HEK293T (cell line): ENCODE measurements around the gene TMEM236.

ENCODE experiments used
- CTCF ChIA-PET: fragments of 350-600 bp; formaldehyde crosslinking; extraction: SDS; loops from one replicate; lab custom pipeline; 2021; ENCODE audit warnings: antibody characterized with exemption, inconsistent platforms; lab: Yijun Ruan, JAX
- POLR2A ChIA-PET: fragments of 350-600 bp; formaldehyde crosslinking; extraction: SDS; loops from one replicate; lab custom pipeline; 2020; ENCODE audit warnings: antibody characterized with exemption, inconsistent platforms; lab: Yijun Ruan, JAX
- DNase-seq: peaks from one replicate; pipeline ENCODE4 v3.0.0; 2012; ENCODE audit warnings: mixed read lengths; ENCODE audit errors: extremely low spot score
- ARNT ChIP-seq: fragments of 450-650 bp; IDR thresholded peaks from 2 replicates; pipeline ENCODE4 v1.6.1; 2017; ENCODE audit warnings: mild to moderate bottlenecking
- BHLHE40 ChIP-seq: fragments of 450-650 bp; IDR thresholded peaks from 2 replicates; pipeline ENCODE4 v1.6.1; 2016; ENCODE audit warnings: mild to moderate bottlenecking, moderate library complexity, borderline replicate concordance
- CTBP1 ChIP-seq: fragments of 450-650 bp; IDR thresholded peaks from 2 replicates; pipeline ENCODE4 v1.6.1; 2016; ENCODE audit warnings: borderline replicate concordance
- ELF4 ChIP-seq: fragments of 450-650 bp; IDR thresholded peaks from 2 replicates; pipeline ENCODE4 v1.6.1; 2017; ENCODE audit warnings: antibody characterized with exemption
- FOXA1 ChIP-seq: fragments of 450-650 bp; IDR thresholded peaks from 2 replicates; pipeline ENCODE4 v1.6.1; 2016; ENCODE audit warnings: mild to moderate bottlenecking
- FOXK2 ChIP-seq: fragments of 450-650 bp; IDR thresholded peaks from 2 replicates; pipeline ENCODE4 v1.6.1; 2016; ENCODE audit warnings: mild to moderate bottlenecking
- FOXM1 ChIP-seq: fragments of 450-650 bp; IDR thresholded peaks from 2 replicates; pipeline ENCODE4 v1.6.1; 2017; ENCODE audit warnings: mild to moderate bottlenecking, borderline replicate concordance
- HDGF ChIP-seq: fragments of 450-650 bp; IDR thresholded peaks from 2 replicates; pipeline ENCODE4 v1.6.1; 2017; ENCODE audit warnings: antibody characterized with exemption, borderline replicate concordance
- L3MBTL2 ChIP-seq: fragments of 450-650 bp; conservative IDR thresholded peaks from 2 replicates; pipeline ENCODE4 v1.6.1; 2016; ENCODE audit warnings: mild to moderate bottlenecking
- LEF1 ChIP-seq: fragments of 450-650 bp; IDR thresholded peaks from 2 replicates; pipeline ENCODE4 v1.6.1; 2017; ENCODE audit warnings: mild to moderate bottlenecking, borderline replicate concordance
- NFRKB ChIP-seq: fragments of 450-650 bp; IDR thresholded peaks from 2 replicates; pipeline ENCODE4 v1.6.1; 2016; ENCODE audit warnings: mild to moderate bottlenecking, moderate library complexity
- PKNOX1 ChIP-seq: fragments of 450-650 bp; IDR thresholded peaks from 2 replicates; pipeline ENCODE4 v1.6.1; 2016
- SP1 ChIP-seq: fragments of 450-650 bp; IDR thresholded peaks from 2 replicates; pipeline ENCODE4 v1.6.1; 2017
- SUZ12 ChIP-seq: fragments of 450-650 bp; IDR thresholded peaks from 2 replicates; pipeline ENCODE4 v1.6.1; 2016; ENCODE audit warnings: mild to moderate bottlenecking
- TARDBP ChIP-seq: fragments of 450-650 bp; IDR thresholded peaks from 2 replicates; pipeline ENCODE4 v1.6.1; 2016
- ZNF384 ChIP-seq: fragments of 450-650 bp; IDR thresholded peaks from 2 replicates; pipeline ENCODE4 v1.6.1; 2016

The TMEM236 gene

GRCh38 chr10:17747883-17748550 lies 4.0 kb upstream of the TMEM236 start:
- CTCF ChIA-PET, result no interaction called here
- POLR2A ChIA-PET, result no interaction called here
- no peak for DNase-seq
- TF ChIP-seq SUZ12, result no peak
- no peak for TF ChIP-seq LEF1
- TF ChIP-seq HDGF, result no peak
- no peak for TF ChIP-seq SP1
- no peak for TF ChIP-seq BHLHE40
- TF ChIP-seq FOXA1, result no peak
- no peak for TF ChIP-seq NFRKB
- TF ChIP-seq TARDBP, result no peak
- TF ChIP-seq L3MBTL2, result no peak
- no peak for TF ChIP-seq ELF4
- no peak for TF ChIP-seq FOXM1

- no peak for DNase-seq
- TF ChIP-seq FOXM1 (no peak), SP1 (no peak), TARDBP (no peak), SUZ12 (no peak), ARNT (no peak)
- ChIA-PET CTCF (no interaction called here), POLR2A (no interaction called here)
Observed at GRCh38 chr10:17749890-17750289, 2.1 kb upstream of the TMEM236 start.

- CTCF ChIA-PET, result no interaction called here
- TF ChIP-seq TARDBP (no peak), SP1 (no peak), FOXK2 (no peak), ARNT (no peak), FOXM1 (no peak), L3MBTL2 (no peak), LEF1 (no peak), ELF4 (no peak), PKNOX1 (no peak), NFRKB (no peak), HDGF (no peak), ZNF384 (no peak), CTBP1 (no peak), SUZ12 (no peak), FOXA1 (no peak), BHLHE40 (no peak)
- POLR2A ChIA-PET, result interaction anchor here (0.9 kb wide), 1 partner anchor 113 kb away, joined by 4 read pairs; the partner anchor contains the start of gene STAM
- DNase-seq, result no peak
Observed at GRCh38 chr10:17756557-17757217, 4.7 kb downstream of the TMEM236 start.

GRCh38 chr10:17758200-17758599 lies 6.2 kb downstream of the TMEM236 start:
- TF ChIP-seq ZNF384 (no peak), PKNOX1 (no peak), L3MBTL2 (no peak), CTBP1 (no peak)
- DNase-seq, result no peak
- POLR2A ChIA-PET, result no interaction called here
- CTCF ChIA-PET, result no interaction called here

GRCh38 chr10:17758896-17759295 lies 6.9 kb downstream of the TMEM236 start:
- CTCF ChIA-PET, result no interaction called here

More at GRCh38 chr10:17758896-17759295, 6.9 kb downstream of the TMEM236 start:
- TF ChIP-seq ELF4 (no peak), LEF1 (no peak), CTBP1 (no peak), HDGF (no peak), L3MBTL2 (no peak), TARDBP (no peak), FOXK2 (no peak), BHLHE40 (no peak), SP1 (no peak), NFRKB (no peak), ARNT (no peak), ZNF384 (no peak), FOXA1 (no peak), PKNOX1 (no peak), SUZ12 (no peak), FOXM1 (no peak)
- no peak for DNase-seq
- POLR2A ChIA-PET, result no interaction called here
